NCI-H2171 (cell line): ENCODE measurements around the gene GPATCH1.
A peak's percentile ranks its signal among the peaks of the same experiment; 100 is the strongest.
"Not testable (repeated sequence)": the region's sequence is repeated elsewhere in the genome, so short reads cannot be mapped to it uniquely, and the experiment has no call there.

Experiments used
- DNase-seq: peaks from one replicate; lab custom pipeline; 2025; lab: John Stamatoyannopoulos, UW

GPATCH1 gene, protein sequence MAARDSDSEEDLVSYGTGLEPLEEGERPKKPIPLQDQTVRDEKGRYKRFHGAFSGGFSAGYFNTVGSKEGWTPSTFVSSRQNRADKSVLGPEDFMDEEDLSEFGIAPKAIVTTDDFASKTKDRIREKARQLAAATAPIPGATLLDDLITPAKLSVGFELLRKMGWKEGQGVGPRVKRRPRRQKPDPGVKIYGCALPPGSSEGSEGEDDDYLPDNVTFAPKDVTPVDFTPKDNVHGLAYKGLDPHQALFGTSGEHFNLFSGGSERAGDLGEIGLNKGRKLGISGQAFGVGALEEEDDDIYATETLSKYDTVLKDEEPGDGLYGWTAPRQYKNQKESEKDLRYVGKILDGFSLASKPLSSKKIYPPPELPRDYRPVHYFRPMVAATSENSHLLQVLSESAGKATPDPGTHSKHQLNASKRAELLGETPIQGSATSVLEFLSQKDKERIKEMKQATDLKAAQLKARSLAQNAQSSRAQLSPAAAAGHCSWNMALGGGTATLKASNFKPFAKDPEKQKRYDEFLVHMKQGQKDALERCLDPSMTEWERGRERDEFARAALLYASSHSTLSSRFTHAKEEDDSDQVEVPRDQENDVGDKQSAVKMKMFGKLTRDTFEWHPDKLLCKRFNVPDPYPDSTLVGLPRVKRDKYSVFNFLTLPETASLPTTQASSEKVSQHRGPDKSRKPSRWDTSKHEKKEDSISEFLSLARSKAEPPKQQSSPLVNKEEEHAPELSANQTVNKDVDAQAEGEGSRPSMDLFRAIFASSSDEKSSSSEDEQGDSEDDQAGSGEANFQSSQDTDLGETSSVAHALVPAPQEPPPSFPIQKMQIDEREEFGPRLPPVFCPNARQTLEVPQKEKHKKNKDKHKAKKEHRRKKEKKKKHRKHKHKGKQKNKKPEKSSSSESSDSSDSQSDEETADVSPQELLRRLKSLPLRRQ

DNA sequence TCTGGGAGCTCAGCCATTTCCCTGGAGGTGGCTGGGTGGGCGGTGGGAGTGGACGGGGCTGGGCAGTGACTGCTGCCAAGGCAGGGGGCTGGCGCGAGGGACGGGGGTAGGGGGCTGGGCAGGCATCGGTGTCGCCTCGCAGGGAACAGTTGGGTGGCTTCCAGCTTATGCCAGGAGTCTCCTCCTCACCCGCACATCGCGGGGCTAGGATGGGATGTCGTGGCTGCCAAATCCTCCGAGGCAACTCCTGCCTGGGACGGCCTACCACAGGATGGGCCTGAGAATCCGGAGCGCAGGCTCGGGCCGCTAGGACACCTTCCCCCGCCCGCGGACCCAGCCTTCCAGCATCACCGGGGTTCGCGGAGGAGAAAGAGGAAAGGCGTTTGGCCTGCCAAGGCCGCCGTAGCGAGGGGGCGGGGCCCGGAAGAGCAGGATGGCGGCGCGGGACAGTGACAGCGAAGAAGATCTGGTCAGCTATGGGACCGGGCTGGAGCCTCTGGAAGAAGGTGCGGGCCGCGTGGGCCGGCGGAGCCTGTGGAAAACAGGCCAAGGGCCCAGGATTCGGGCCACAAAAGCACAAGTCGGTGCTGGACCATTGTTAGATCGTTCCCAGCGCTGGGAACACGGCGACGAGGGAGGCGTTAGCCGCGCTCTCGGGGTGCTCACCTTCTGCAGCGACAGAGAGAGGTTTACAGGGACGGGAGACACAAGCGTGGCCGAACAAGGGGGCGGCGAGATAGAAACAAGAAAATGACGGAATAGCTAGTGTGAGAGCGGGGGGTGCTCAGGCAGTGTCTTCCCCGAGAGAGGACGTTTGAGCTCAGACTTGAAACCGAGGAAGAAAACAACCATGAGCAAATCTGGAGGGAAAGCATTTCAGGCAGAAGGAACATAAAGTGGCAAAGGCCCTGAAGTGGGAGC, at the start of gene GPATCH1:
Gene GPATCH1, plus strand, starts transcription at position 421 of the 921 bp plus-strand sequence. Its CDS starts 13 bp downstream, at position 434.
- peak; percentile 81 for DNase-seq

DNA sequence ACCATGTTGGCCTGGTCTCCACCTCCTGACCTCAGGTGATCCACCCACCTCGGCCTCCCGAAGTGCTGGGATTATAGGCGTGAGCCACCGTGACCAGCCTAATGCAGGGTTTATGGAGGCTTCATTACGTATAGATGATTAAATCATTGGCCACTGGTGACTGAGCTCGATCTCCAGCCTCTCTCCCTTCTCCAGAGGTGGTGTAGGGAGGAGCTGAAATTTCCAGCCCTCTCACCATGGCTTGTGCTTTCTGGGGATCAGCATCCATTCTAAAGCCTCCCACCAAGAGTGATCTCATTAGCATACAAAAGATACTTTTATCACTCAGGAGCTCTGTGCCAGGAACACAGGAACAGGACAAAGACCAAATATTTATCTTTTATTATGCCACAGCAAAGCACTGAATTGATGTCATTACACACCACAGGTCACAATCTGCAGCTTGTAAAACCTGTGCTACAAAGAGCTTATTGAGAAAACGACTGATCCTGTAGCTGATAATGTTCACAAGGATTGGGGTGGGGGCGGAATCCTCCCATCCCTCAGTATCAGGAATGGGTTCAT, 48.7 kb upstream of the GPATCH1 start:
- DNase-seq: no peak

DNA sequence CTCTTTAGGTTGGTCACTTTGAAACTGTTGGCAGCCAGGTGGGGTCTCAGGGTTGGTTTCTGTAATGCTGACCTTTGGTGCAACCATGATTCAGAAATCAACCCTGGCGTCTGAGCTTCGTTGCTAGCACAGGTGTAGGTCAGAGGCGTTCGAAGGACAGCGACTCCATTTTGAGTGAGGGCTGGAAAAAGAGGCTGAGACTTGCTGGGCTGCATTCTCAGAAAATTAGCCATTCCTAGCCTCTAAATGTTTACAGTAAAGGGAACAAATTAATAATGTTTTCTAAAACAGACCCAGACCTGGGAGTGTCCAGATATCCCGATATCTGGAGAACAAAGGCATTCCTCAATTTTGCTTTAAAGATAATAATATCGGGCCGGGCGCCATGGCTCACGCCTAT, 45.5 kb upstream of the GPATCH1 start:
- no peak for DNase-seq

DNA sequence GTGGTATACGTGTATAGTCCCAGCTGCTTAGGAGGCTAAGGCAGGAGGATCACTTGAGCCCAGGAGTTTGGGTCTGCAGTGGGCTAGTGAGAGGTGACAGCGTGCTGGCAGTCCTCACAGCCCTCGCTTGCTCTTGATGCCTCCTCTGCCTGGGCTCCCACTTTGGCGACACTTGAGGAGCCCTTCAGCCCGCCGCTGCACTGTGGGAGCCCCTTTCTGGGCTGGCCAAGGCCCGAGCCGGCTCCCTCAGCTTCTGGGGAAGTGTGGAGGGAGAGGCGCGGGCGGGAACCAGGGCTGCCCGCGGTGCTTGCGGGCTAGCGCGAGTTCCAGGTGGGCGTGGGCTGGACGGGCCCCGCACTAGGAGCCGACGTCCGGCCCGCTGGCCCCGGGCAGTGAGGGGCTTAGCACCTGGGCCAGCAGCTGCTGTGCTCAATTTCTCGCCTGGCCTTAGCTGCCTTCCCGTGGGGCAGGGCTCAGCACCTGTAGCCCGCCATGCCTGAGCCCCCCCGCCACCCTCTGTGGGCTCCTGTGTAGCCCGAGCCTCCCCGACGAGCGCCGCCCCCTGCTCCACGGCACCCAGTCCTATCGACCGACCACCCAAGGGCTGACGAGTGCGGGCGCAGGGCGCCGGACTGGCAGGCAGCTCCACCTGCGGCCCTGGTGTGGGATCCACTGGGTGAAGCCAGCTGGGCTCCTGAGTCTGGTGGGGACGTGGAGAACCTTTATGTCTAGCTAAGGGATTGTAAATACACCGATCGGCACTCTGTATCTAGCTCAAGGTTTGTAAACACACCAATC, 44.4 kb upstream of the GPATCH1 start:
- not testable (repeated sequence) for DNase-seq

DNA sequence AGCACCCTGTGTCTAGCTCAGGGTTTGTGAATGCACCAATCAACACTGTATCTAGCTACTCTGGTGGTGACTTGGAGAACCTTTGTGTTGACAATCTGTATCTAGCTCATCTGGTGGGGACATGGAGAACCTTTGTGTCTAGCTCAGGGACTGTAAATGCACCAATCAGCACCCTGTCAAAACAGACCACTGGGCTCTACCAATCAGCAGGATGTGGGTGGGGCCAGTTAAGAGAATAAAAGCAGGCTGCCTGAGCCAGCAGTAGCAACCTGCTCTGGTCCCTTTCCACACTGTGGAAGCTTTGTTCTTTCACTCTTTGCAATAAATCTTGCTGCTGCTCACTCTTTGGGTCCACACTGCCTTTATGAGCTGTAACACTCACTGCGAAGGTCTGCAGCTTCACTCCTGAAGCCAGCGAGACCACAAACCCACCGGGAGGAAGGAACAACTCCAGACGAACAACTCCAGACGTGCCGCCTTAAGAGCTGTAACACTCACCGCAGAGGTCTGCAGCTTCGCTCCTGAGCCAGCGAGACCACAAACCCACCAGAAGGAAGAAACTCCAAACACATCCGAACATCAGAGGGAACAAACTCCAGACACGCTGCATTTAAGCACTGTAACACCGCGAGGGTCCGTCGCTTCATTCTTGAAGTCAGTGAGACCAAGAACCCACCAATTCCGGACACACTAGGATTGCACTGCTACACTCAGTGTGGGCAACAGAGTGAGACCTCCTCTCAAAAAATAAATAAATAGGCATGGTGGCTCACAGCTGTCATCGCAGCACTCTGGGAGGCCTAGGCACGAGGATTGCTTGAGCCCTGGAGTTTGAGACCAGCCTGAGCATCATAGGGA, 43.6 kb upstream of the GPATCH1 start:
- DNase-seq: not testable (repeated sequence)

DNA sequence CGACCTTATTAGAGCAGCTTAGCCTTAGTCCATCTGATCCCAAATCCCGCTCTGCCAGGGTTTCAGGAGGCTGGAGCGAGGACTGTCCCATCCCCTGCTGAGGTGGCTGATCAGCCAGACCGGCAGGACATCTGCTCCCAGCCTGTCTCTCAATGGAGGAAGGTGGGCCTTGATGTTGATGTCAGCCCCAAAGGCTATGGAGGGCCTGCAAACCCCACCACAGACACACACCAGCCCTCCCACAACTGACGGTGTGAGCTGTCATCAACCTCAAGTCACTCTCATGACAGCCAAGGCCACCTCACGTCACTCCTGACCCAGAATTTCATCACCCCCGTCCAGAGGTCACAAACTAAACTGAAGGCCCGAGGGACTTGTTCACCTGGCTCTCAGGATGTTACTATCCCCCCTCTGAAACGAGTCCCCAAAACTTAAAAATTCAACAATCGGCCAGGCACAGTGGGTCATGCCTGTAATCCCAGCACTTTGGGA, 41.8 kb upstream of the GPATCH1 start:
- DNase-seq: no peak

DNA sequence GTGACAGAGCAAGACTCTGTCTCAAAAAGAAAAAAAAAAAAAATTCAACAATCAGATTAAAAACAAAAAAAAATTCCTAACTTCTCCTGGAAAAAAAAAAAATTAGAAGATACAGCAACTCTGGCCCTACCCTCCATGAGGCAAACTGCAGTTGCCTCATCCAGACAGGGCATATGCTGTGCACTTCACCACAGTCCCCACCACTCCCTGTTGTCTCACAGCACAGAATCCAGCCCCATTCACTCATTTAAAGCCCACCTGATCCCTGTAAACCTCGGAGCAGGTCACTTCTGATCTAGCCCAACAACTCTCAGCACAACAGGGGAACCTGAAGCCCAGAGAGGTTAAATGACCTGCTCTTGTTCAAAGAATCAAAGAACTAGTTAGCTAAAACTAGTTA, 41.2 kb upstream of the GPATCH1 start:
- no peak for DNase-seq

DNA sequence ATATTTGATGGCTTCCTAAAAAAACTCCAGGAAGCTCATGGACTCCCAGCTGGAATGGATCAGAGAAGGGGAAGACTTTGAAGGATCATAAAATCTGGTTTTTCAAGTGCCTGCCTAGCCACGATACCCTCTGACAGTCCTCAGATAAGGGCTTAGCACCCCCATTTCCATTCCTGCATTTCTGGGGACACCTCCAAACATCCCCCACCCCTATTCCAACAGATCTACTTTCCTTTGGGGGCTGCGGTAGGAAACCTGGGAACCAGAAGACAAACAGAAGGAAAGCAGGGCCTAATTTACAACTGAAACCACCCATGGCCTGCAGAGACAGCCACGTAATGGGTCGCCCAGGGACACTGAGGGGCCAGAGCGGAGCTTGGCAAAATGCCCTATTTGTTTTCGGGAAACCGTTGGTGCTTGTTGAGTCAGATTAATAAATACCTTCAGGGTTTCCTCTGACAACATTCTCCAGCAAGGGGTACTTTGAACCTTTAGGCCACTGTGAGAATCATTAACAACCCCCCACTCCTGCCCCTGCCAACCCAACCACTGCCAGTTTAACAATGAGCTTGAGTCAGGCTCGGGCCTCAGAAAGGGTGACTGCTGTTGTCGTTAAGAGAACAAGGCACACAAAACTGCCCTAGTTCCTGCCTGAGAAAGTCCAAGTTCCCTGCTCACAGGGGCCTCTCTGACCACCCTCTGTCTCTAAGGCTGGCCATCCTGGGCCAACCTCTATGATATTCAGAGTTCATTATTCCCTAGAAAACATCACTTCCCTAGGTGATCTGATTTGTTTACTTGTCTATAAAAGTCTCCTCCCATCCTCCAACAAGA, 39.8 kb upstream of the GPATCH1 start:
- DNase-seq: no peak

DNA sequence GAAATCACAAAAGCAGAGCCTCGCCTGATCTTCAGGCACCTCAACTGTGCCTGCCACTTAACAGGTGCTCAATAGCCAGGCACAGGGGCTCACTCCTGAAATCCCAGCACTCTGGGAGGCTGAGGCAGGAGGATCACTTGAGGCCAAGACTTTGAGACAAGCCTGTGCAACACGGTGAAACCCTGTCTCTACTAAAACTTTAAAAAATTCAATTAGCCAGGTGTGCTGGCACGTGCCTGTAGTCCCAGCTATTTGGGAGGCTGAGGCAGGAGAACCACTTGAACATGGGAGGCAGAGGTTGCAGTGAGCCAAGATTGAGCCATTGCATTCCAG, 39.2 kb upstream of the GPATCH1 start:
- DNase-seq: not testable (repeated sequence)

DNA sequence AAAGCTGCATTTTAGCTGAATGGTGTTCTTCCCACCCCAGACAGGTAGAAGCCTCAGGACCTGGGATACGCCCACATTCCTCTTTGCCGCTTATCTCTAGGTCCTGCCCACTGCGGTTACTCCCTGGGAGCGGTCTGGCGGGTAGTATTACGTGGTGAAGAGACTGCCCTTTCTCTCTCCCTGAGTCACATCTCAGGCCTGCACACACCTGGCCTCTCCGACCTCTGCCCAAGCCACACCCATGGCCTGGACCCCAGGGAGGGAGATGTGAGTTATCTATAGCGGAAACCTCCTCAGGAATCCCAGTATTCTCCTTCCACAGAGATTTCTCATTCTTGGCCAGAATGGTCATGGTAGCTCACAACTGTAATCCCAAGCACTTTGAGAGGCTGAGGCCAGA, 33.6 kb upstream of the GPATCH1 start:
- DNase-seq: no peak

DNA sequence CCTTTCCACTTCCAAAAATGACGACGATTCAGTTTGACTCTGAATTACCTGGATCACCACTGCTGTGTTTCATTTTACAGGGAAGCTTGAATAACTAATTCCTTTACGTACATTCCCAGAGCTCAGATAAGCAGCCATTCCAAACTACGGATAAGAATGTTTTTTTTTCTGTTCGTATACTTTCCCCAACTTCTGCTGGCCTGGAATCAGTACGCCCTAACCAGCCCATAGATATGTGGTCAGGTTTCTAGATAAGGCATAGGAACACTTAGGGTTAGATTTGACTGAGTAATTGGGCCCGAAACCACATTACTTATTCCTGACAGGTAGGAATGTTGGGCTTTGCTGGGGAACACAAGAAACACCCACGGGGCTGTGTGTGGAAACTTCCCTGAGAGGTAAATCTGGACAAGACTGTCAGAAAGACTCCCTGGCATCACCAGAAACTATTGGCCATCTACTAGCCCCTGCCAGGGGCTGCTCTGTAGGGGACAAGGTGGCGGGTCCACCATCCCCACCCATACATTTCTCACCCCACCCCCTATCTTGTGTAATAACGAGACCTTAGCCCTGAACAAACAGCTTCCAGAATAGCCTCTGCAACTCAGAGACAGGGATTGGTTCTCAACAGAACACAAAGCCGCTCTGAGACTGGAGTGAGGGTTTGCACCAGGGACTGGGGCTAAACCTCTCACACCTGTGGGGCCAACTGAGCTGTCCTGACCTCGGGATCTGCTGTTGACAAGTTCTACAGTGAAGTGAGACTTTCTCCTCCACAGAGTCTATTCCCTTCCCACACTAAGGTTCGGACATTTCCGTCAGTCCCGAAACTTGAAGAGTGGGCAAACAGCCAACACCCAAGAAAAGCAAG, 31.9 kb upstream of the GPATCH1 start:
- DNase-seq: no peak

DNA sequence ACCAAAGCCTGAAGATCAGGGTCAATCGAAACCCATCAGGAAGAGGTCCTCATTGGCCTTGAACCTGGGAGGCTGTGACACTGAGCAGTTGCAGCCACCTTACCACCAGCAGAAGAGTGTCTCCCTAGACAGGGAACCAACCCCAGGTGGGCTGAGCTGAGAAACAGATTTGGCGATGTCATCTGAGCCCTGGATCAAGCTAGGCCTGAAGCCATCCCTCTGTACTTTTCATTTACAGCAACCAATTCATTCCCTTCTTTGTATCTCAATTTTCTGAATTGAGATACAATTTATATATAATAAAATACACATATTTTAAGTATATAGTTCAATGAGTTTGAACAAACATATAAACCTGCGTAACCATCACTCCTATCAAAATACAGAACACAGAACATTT, 30.9 kb upstream of the GPATCH1 start:
- DNase-seq: no peak

DNA sequence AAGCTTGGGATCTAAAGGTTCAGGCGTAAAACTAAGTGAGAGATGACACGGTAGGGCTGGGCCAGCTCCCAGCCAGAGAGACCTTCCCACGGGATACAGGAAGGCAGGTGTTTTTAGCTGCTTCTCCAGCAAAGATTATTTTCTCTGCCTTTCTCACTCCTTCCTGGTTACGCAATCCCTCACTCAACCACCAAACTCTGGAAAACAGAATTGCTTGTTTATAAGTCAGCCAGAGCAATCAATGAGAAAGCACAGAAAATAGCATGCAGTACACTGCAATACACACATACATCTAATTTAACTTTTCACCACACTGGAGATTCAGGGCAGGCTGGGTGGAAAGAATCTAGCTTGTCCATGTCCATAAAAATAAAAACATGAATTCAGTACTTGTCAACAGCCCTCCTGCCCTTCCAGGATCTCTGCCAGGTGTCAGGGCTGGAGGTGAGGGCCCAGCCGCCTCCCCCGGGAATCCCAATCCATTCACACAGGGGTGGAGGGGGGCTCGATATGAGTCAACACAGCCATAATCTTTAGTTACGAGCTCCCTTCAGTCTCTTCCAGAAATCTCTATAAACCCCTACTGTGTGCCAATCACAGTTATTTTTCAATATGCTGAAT, 28.5 kb upstream of the GPATCH1 start:
- DNase-seq: peak; percentile 34

DNA sequence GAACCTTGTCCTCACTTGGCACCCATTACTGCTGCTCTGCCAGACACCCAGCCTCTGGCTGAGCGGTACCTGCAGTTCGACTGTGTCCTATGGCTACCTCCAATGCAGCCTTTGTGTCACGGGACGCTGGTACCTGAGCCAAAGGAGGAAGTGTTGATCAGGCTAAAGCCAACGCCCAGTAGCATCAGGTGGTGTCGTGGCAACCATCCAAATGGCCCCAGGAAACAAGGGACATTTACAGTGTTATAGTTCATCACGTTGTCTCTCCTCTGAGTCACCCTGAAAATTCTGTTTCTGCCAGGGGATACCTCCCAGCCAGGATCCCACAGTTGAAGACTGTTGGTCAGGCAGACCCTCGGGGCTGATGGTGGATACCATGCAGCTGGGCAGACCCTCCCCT, 26.4 kb upstream of the GPATCH1 start:
- no peak for DNase-seq

DNA sequence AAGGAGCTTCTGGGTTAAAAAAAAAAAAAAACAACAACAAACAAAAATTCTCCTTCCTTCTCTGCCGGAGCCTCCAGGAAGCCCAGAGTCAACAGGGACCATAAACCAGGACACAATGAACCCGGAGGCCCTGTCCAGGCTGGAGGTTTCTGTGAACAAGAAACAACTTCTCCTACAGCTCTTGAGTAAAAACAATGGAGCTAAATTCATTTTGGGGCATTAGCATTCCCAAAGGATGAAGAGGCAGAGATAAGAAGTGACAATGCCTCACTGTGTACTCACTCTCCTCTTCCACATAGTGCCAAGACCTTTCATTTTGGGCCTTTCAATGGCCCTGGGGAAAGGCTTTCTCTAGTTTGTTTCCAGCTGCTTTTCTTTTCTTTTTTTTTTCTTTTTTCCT, 25.3 kb upstream of the GPATCH1 start:
- no peak for DNase-seq

DNA sequence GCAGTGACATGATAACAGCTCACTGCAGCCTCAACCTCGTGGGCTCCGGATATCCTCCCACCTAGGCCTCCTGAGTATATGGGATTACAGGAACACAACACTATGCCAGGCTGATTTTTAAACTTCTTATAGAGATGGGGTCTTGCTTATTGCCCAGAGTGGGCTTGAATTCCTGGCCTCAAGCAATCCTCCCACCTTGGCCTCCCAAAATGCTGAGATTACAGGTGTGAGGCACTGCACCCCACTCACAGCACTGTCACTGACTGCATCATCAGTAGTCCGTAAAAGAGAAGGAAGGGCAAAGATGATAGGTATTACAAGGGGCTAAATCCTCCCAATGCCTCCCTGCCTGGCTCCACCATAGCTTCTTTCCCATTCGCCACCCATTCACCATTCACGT, 20.4 kb upstream of the GPATCH1 start:
- DNase-seq: no peak

DNA sequence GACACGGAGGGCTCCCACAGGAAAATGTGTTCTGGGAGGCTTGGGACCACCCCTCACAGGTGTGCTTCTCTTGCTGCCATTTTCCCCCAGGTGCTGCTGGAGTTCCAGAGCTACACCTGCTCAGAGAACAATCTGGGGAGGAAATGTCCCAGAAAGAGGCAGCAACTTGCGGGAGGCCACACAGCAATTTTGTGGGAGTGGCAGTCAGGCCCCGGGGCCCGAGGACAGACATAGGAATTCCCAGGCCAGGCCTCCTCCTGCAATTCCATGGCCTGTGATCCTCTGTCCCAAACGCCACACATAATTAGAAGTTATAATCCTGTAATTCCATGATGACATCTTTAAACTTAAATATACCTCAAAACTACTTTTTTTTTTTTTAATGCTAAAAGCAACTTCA, 18.1 kb upstream of the GPATCH1 start:
- no peak for DNase-seq
